PFSK-1 (cell line): ENCODE results near the gene INCA1.

Source experiments
- REST ChIP-seq, 2 experiments: IDR thresholded peaks; 2 replicates each; pipeline versions ENCODE4 v1.6.1 to v1.8.0; 2011 to 2012; ENCODE audit warnings: low read depth in 2 of 2, low read length in 2 of 2, control low read depth in 1 of 2, inconsistent platforms in 1 of 2, mild to moderate bottlenecking in 1 of 2, moderate library complexity in 1 of 2; ENCODE audit not compliant: insufficient read depth in 1 of 2
- SIN3A ChIP-seq: IDR thresholded peaks from 2 replicates; pipeline ENCODE4 v1.6.1; 2012; ENCODE audit warnings: mild to moderate bottlenecking, low read length, moderate library complexity, borderline replicate concordance; ENCODE audit not compliant: insufficient read depth
- TAF1 ChIP-seq: IDR thresholded peaks from 2 replicates; pipeline ENCODE4 v1.6.1; 2012; ENCODE audit warnings: low read length, control low read depth, borderline replicate concordance; ENCODE audit not compliant: insufficient read depth

- TF ChIP-seq TAF1 = no peak
- no peak; a peak in 1 of 4 replicates for TF ChIP-seq REST (IDR thresholded peaks at IDR 0.05; ENCODE audit: insufficient read depth in 1 of 2, low read depth in 2 of 2, low read length in 2 of 2)
- TF ChIP-seq SIN3A = no peak
Observed at GRCh38 chr17:4948931-4949320, 48.4 kb downstream of the INCA1 start.
